HepG2 (cell line): ENCODE data around the gene EXOC7. TPM values are rescaled to one million over a fixed set of nuclear protein-coding genes. Genes with fewer than 3 reads are reported as not detected.

ENCODE experiments used
- AHR ChIP-seq: IDR thresholded peaks from 2 replicates; pipeline ENCODE4 v1.6.1; 2018; ENCODE audit warnings: missing genetic modification reagents, missing compliant biosample characterization
- BRCA1 ChIP-seq: sonication (generic); formaldehyde crosslinking; IDR thresholded peaks from 2 replicates; pipeline ENCODE4 v1.4.0; 2020; ENCODE audit warnings: missing genetic modification reagents
- DNMT1 ChIP-seq: sonication (generic); formaldehyde crosslinking; IDR thresholded peaks from 2 replicates; pipeline ENCODE4 v1.5.1; 2020; ENCODE audit warnings: mild to moderate bottlenecking, missing genetic modification reagents
- ELF1 ChIP-seq: sonication (generic); formaldehyde crosslinking; IDR thresholded peaks from 2 replicates; pipeline ENCODE4 v1.4.0; 2020; ENCODE audit warnings: missing genetic modification reagents
- ELF3 ChIP-seq: IDR thresholded peaks from 2 replicates; pipeline ENCODE4 v1.6.1; 2016; ENCODE audit warnings: missing genetic modification reagents, missing compliant biosample characterization
- EP300 ChIP-seq, 3 experiments: sonication (generic) in 1 of 3; formaldehyde crosslinking in 1 of 3; IDR thresholded peaks; 2 replicates each; pipeline versions ENCODE4 v1.5.1 to v1.6.1; 2011 to 2020; ENCODE audit warnings: low read depth in 2 of 3, low read length in 2 of 3, borderline replicate concordance in 1 of 3, improper control_type of control experiment in 1 of 3, mild to moderate bottlenecking in 1 of 3, missing genetic modification reagents in 1 of 3, moderate library complexity in 1 of 3
- GABPB1 ChIP-seq: IDR thresholded peaks from 2 replicates; pipeline ENCODE4 v1.6.1; 2016; ENCODE audit warnings: mild to moderate bottlenecking, missing genetic modification reagents, moderate library complexity, missing compliant biosample characterization
- HINFP ChIP-seq: sonication (generic); formaldehyde crosslinking; IDR thresholded peaks from 2 replicates; pipeline ENCODE4 v1.4.0; 2020; ENCODE audit warnings: low read depth, mild to moderate bottlenecking, missing genetic modification reagents
- HNRNPH1 ChIP-seq: fragments of 200-400 bp; formaldehyde crosslinking; optimal IDR thresholded peaks from 2 replicates; pipeline ENCODE3; 2017; ENCODE audit warnings: mild to moderate bottlenecking, low read depth, low read length
- IKZF4 ChIP-seq: sonication (generic); formaldehyde crosslinking; IDR thresholded peaks from 2 replicates; pipeline ENCODE4 v1.5.1; 2020; ENCODE audit warnings: borderline replicate concordance, mild to moderate bottlenecking, low read depth, missing genetic modification reagents; ENCODE audit errors: not compliant biosample characterization
- KLF6 ChIP-seq: IDR thresholded peaks from 2 replicates; pipeline ENCODE4 v1.8.0; 2016; ENCODE audit warnings: missing biosample characterization, missing genetic modification reagents
- MIXL1 ChIP-seq: IDR thresholded peaks from 2 replicates; pipeline ENCODE4 v1.6.1; 2016
- REPIN1 ChIP-seq: sonication (generic); formaldehyde crosslinking; IDR thresholded peaks from 2 replicates; pipeline ENCODE4 v1.8.0; 2022; ENCODE audit warnings: missing genetic modification reagents, low read depth, mild to moderate bottlenecking, borderline replicate concordance
- SMAD3 ChIP-seq: sonication (generic); formaldehyde crosslinking; IDR thresholded peaks from 2 replicates; pipeline ENCODE4 v1.4.0; 2020; ENCODE audit warnings: missing genetic modification reagents
- SP2 ChIP-seq: sonication (generic); formaldehyde crosslinking; IDR thresholded peaks from 2 replicates; pipeline ENCODE4 v1.5.1; 2020; ENCODE audit warnings: mild to moderate bottlenecking, missing genetic modification reagents
- SRSF4 ChIP-seq: fragments of 200-400 bp; formaldehyde crosslinking; IDR thresholded peaks from one replicate; pipeline ENCODE4 v1.6.1; 2018; ENCODE audit warnings: mild to moderate bottlenecking, low read depth, low read length, moderate library complexity; ENCODE audit not compliant: poor library complexity, severe bottlenecking
- TAF1 ChIP-seq: sonication (generic); formaldehyde crosslinking; IDR thresholded peaks from 2 replicates; pipeline ENCODE4 v1.4.0; 2020; ENCODE audit warnings: missing genetic modification reagents
- TARDBP ChIP-seq: sonication (generic); formaldehyde crosslinking; IDR thresholded peaks from 2 replicates; pipeline ENCODE4 v1.8.0; 2022; ENCODE audit warnings: mild to moderate bottlenecking, missing genetic modification reagents
- ZFY ChIP-seq: sonication (generic); formaldehyde crosslinking; IDR thresholded peaks from 2 replicates; pipeline ENCODE4 v1.4.0; 2020; ENCODE audit warnings: missing genetic modification reagents
- ZNF143 ChIP-seq: sonication (generic); formaldehyde crosslinking; IDR thresholded peaks from 2 replicates; pipeline ENCODE4 v1.4.0; 2020; ENCODE audit warnings: missing genetic modification reagents
- ZNF280B ChIP-seq: sonication (generic); formaldehyde crosslinking; IDR thresholded peaks from 2 replicates; pipeline ENCODE4 v1.5.0; 2020; ENCODE audit warnings: missing genetic modification reagents, mild to moderate bottlenecking, borderline replicate concordance
- ZNF33B ChIP-seq: sonication (generic); formaldehyde crosslinking; IDR thresholded peaks from 2 replicates; pipeline ENCODE4 v1.5.1; 2020; ENCODE audit warnings: mild to moderate bottlenecking, missing genetic modification reagents
- ZNF350 ChIP-seq: sonication (generic); formaldehyde crosslinking; IDR thresholded peaks from 2 replicates; pipeline ENCODE4 v1.4.0; 2020; ENCODE audit warnings: mild to moderate bottlenecking, low read depth, missing genetic modification reagents, borderline replicate concordance
- ZNF383 ChIP-seq: sonication (generic); formaldehyde crosslinking; IDR thresholded peaks from 2 replicates; pipeline ENCODE4 v1.4.0; 2020; ENCODE audit warnings: missing genetic modification reagents, mild to moderate bottlenecking, borderline replicate concordance
- ZNF773 ChIP-seq: sonication (generic); formaldehyde crosslinking; IDR thresholded peaks from 2 replicates; pipeline ENCODE4 v1.4.0; 2020; ENCODE audit warnings: missing genetic modification reagents, borderline replicate concordance
- ZNF788 ChIP-seq: sonication (generic); formaldehyde crosslinking; IDR thresholded peaks from 2 replicates; pipeline ENCODE4 v1.5.0; 2020; ENCODE audit warnings: mild to moderate bottlenecking, missing genetic modification reagents, borderline replicate concordance
- ZNF883 ChIP-seq: sonication (generic); formaldehyde crosslinking; IDR thresholded peaks from 2 replicates; pipeline ENCODE4 v1.5.1; 2020; ENCODE audit warnings: mild to moderate bottlenecking, missing genetic modification reagents; ENCODE audit errors: not compliant biosample characterization
- polyA plus RNA-seq, 8 experiments: library from polyadenylated mRNA; depleted of rRNA in 3 of 8; stranded (reverse) in 7 of 8; unstranded in 1 of 8; fragments of >200 nt; fragmentation: Illumina TruSeq in 4 of 8; extraction: Trizol in 4 of 8; gene quantifications; 2 replicates each; pipeline versions ENCODE4 v1.2.1 to v1.2.3, GENCODE V29; 2011 to 2016; ENCODE audit warnings: low read depth in 4 of 8, missing spikeins in 1 of 8, mixed read lengths in 1 of 8; ENCODE audit not compliant: insufficient read depth in 1 of 8
- total RNA-seq, 5 experiments: library from RNA; depleted of rRNA; stranded (reverse); fragments of >200 nt; fragmentation: Illumina TruSeq; extraction: Trizol; gene quantifications; 2 replicates each; pipeline ENCODE4 v1.2.3, GENCODE V29; 2016; ENCODE audit warnings: low read depth in 1 of 5

The EXOC7 gene
- total and polyA plus RNA-seq, 2 of the 13 experiments (the other 11 are each of a cell fraction or from before 2014, with no cell fraction given), result 86.9 to 116 TPM

DNA sequence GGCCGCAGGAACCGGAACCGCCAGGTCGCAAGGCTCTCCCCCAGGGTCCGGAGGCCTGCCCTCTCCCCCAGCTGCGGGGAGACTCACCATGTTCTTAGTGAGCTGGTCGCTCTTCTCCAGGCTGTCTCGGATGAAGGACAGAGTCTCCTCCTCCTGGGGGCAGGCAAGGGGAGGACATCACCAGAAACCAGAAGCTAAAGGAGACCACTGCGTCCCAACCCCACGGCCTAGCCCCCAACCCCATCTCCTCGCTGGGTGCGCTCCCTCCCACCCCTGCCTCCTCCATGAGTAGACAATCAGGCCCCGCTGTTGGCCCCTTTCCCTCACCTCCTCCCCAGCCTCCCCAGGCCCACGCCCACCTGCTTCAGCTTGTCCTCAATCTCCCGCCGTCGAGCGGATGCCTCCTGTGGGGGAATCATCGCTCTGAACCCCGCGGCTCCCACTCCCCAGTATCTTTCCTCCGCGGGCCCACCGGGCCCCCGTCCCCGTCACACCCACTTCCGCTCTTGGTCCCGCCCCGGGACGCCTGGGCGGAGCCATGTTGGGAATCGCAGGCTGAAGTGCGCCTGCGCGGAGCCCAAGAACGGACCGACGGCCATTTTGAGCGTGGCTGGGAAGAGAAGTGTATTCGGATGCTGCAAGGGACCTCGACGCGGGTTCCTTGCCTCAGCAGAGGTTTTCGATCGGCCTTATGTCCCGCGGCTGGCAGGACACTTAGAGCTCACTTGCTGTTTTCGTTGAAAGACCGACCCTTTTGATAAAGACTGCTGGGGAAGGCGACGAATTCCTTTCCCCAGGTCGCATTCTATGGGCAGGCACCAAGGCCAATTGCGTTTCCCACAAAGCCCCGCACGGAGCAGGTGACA lies at the start of gene EXOC7 (continued):
- TF ChIP-seq ZNF773 (CRISPR knock-in tag), result peak; percentile 16; the same call in 1 of the 2 replicates
- peak; percentile 18; the same call in 1 of the 2 replicates for TF ChIP-seq AHR
- TF ChIP-seq EP300 (IDR thresholded peaks at IDR 0.05; ENCODE audit: low read depth in 2 of 2, low read length in 2 of 2), result peak; percentile 9 to 17; a peak in 1 of 4 replicates
- 0 out of 2 replicates have a peak, but pooled peaks have one; percentile 10 for TF ChIP-seq EP300 (CRISPR knock-in tag; IDR thresholded peaks at IDR 0.05; ENCODE audit: borderline replicate concordance)
- no peak for TF ChIP-seq ZNF383 (CRISPR knock-in tag)
- TF ChIP-seq ZFY, result peak; percentile 92
- peak; percentile 56 for TF ChIP-seq ELF3 (CRISPR knock-in tag)
- TF ChIP-seq ZNF143 (CRISPR knock-in tag), result peak; percentile 74
- TF ChIP-seq SP2, result peak; percentile 84
- TF ChIP-seq DNMT1 (CRISPR knock-in tag), result 0 out of 2 replicates have a peak, but pooled peaks have one; percentile 29
- peak; percentile 96 for TF ChIP-seq GABPB1 (CRISPR knock-in tag)
- peak; percentile 0; the same call in 1 of the 2 replicates for TF ChIP-seq ZNF788
- no peak for TF ChIP-seq BRCA1 (CRISPR knock-in tag)
- peak; percentile 50 for TF ChIP-seq ZNF280B
- TF ChIP-seq TAF1 (CRISPR knock-in tag), result peak; percentile 79
- peak; percentile 64; the same call in 1 of the 2 replicates for TF ChIP-seq REPIN1 (CRISPR knock-in tag)
- 0 out of 2 replicates have a peak, but pooled peaks have one; percentile 26 for TF ChIP-seq SMAD3 (CRISPR knock-in tag)
- TF ChIP-seq KLF6 (CRISPR knock-in tag), result peak; percentile 33
- peak; percentile 38 for TF ChIP-seq HNRNPH1
- peak; percentile 89 for TF ChIP-seq ZNF883
- TF ChIP-seq ELF1 (CRISPR knock-in tag), result peak; percentile 95
- peak; percentile 68 for TF ChIP-seq IKZF4 (CRISPR knock-in tag)
- TF ChIP-seq ZNF350 (CRISPR knock-in tag), result peak; percentile 41; the same call in 1 of the 2 replicates
- TF ChIP-seq TARDBP (CRISPR knock-in tag), result no peak; the same call in 1 of the 2 replicates
- peak; percentile 87; the same call in 1 of the 2 replicates for TF ChIP-seq ZNF33B (CRISPR knock-in tag)
- TF ChIP-seq MIXL1, result peak; percentile 42; the same call in 1 of the 2 replicates
- no peak for TF ChIP-seq SRSF4
- TF ChIP-seq HINFP (CRISPR knock-in tag), result peak; percentile 50; the same call in 1 of the 2 replicates
